ENCODE measurements around the gene ETV6.

GRCh38 chr12:11650286-11651281 is 1.1 kb downstream of the ETV6 start:
- TF ChIP-seq CTCF (IDR thresholded peaks at IDR 0.05), result peak; percentile 23; the same call in 2 of the 3 replicates
- TF ChIP-seq EP300 (IDR thresholded peaks at IDR 0.05), result no peak
- TF ChIP-seq MAX (IDR thresholded peaks at IDR 0.05), result no peak
- TF ChIP-seq ESRRA (IDR thresholded peaks at IDR 0.05; ENCODE audit: borderline replicate concordance, low read length), result no peak
- TF ChIP-seq CEBPB (IDR thresholded peaks at IDR 0.05), result peak; percentile 33 to 43; a peak in 3 of 4 replicates
- TF ChIP-seq POLR2A (IDR thresholded peaks at IDR 0.05; ENCODE audit: low read length), result no peak
- peak in 1 of 2 experiments; percentile 12; a peak in 1 of 5 replicates for TF ChIP-seq RAD21 (conservative IDR thresholded peaks at IDR 0.05 in 1 of 2, IDR thresholded peaks at IDR 0.05 in 1 of 2)
- no peak for TF ChIP-seq BCL3 (IDR thresholded peaks at IDR 0.05)
- TF ChIP-seq REST (IDR thresholded peaks at IDR 0.05), result no peak
- no peak for TF ChIP-seq JUNB (IDR thresholded peaks at IDR 0.05)
- no peak for TF ChIP-seq FOSL2 (IDR thresholded peaks at IDR 0.05)
- TF ChIP-seq FOSL2 (CRISPR knock-in tag; IDR thresholded peaks at IDR 0.05), result no peak

All from A549 (cell line).